OCI-LY3 (cell line): ENCODE data around the gene DENR.

Experiments used
- CTCF ChIP-seq: fragments of 200-600, 300-600 bp; sonication (generic); IDR thresholded peaks from 2 replicates; pipeline ENCODE4 v1.5.1; 2014; ENCODE audit warnings: antibody characterized with exemption, low read length, low read depth
- EZH2phosphoT487 ChIP-seq: fragments of 200-600 bp; shearing (Covaris generic); IDR thresholded peaks from 2 replicates; pipeline ENCODE4 v1.6.1; 2018; ENCODE audit warnings: antibody characterized with exemption, mixed run types, low read depth

GRCh38 chr12:122724641-122725243 is 27.9 kb upstream of the DENR start:
- TF ChIP-seq CTCF = no peak
- no peak for TF ChIP-seq EZH2phosphoT487
